Activated CD4-positive, CD25-positive, alpha-beta regulatory T cell treated with anti-CD3 and anti-CD28 coated beads, Interleukin-2, amount 50 U/mL, for 16 hours (primary cell): ENCODE measurements around the gene NCF2.
"Not testable (repeated sequence)": the region's sequence is repeated elsewhere in the genome, so short reads cannot be mapped to it uniquely, and the experiment has no call there.

Experiments
- DNase-seq: peaks from one replicate; pipeline ENCODE4 v3.0.0-alpha.2; 2020; ENCODE audit warnings: low read depth, low spot score

Gene NCF2

GRCh38 chr1:183590244-183591191 is at the start of gene NCF2:
Gene NCF2, minus strand, starts transcription at chr1:183590459. Its CDS starts 130 bp downstream, at chr1:183590329.
- DNase-seq, result no peak

DNA sequence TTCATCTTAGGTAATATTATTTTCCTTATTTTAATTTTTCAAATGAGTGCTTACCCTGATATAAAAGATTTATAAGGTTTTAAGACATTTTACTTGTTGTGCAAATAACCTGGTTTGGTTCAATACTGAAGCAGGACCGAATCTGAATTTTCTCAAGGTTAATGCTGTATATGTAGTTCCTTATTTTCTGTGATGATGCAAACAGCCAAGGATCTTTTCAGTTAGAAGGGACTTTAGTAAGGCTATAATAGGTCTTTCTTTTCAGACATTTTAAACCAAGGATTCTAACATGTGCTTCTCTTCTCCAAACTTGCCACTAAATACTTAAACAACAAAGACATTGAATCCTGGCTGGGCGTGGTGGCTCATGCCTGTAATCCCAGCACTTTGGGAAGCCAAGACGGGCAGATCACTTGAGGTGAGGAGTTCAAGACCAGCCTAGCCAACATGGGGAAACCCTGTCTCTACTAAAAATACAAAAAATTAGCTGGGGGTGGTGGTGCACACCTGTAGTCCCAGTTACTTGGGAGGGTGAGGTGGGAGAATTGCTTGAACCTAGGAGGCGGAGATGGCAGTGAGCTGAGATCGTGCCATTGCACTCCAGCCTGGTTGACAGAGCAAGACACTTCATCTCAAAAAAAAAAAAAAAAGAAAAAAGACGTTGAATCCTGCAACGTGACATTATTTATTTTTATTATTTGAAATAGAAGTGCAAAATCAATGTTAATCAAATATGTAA is 48.6 kb upstream of the NCF2 start:
- no peak for DNase-seq

- DNase-seq, result no peak
Measured at GRCh38 chr1:183636783-183637182, 46.5 kb upstream of the NCF2 start.

DNA sequence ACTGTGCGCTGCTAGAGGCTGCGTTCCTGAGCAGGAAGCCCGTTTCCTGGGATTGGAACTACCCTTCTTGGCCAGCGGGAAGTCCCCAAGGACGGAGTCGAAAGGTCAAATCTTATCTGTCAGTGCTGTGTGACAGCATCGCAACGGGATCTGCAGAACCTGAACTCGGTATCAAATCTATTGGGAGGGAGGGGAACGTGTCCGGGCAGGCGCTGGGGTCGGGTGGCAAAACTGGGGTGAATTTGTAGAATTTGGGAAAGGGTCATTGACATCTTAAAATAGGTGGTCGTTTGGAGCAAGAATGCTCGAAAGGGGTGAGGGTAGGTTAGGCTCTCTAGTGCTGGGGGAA is 46.0 kb upstream of the NCF2 start:
- DNase-seq, result no peak

- DNase-seq, result peak; percentile 85
Measured at GRCh38 chr1:183635606-183636333, 45.5 kb upstream of the NCF2 start, which contains the start of gene ARPC5. Gene ARPC5, minus strand, starts transcription at chr1:183635783. Its CDS starts 124 bp downstream, at chr1:183635659.

DNA sequence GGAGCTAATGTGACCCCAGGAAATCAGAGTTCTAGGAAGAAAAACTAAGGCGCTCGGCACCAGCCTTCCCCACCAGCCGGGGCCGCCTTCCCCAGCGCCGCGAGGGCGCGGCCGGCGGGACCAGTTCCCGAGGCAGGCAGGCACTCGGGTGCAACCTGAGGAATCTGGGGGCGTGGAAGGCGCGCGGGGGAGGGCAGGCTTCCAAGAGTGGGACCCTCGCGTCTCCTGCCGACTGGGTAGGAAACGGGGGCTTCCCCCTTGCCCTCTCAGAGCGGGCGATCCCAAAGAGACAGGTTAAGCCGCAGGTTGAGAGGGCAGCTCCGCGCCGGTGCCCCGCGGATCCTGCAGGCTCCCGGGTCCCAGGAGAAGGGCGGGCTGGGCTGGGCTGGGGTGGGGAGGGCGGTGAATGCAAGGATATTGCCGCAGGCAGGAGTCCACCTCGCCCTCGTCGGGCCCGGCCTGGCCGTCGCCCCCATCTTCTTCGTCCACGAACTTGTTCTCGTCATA is 44.9 kb upstream of the NCF2 start:
- no peak for DNase-seq

DNA sequence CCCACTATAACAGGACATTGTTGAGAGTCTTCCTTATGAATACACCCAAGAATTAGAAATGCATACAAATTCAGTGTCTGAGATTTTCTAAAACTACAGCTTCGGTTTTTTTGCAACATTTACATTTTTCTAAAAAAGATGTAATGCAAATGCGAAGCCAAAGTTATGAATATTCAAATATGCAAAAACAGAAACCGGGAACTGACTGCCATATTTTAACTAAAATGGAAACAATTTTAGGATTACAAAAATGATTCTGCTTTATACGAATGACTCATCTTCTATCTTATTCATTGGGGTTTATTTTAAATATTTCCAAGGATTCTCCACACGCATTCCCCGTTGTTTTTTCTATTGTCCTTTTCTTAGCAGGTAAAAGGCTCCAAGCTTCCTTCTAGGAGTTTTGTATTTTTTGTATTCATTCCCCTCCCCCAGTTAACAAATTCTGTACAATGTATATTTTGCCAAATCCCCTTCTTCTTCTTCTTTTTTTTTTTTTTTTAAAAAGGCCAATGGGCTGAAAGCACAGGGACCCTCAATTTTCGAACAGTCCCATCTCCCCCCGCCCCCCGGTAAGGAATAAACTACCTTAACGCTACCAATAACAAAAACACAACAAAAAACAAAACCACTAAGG is 44.3 kb upstream of the NCF2 start:
- DNase-seq, result no peak

- no peak for DNase-seq
Measured at GRCh38 chr1:183633676-183634343, 43.6 kb upstream of the NCF2 start.

DNA sequence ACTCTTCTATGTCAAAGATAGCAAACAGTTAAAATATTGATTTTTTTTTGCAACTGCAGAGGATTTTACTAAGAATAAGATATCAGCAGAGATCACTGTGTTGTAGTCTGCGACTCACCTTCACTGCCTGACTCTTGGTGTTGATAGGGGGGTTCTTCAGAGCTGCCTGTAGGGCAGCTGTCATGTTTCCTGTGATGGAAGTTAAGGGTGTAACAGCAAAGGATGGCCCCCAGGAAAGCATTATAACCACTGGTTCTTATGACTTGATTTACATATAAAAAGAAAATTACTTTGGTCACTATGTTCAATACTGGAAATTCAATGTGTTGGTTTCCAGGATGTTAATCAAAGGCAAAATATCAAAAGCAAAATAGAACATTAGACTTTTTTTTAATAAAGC is 42.7 kb upstream of the NCF2 start:
- no peak for DNase-seq

DNA sequence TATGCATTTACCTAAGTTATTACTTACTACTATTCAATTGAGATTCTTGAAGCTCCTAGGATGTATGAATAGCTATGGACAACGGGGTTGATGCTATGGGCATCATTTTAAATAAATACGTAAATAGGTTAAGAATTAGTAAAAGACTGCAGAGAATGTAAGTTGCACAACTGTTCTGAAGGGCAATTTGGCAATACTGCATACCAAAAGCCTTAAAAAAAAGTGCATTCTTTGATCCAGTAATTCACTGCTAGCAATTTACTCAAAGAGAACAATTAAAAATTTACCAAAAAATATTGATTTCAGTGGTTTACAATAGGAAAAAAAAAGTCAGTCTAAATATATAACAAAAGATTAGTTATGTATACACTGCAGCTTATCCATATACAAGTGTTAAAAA is 41.9 kb upstream of the NCF2 start:
- no peak for DNase-seq

DNA sequence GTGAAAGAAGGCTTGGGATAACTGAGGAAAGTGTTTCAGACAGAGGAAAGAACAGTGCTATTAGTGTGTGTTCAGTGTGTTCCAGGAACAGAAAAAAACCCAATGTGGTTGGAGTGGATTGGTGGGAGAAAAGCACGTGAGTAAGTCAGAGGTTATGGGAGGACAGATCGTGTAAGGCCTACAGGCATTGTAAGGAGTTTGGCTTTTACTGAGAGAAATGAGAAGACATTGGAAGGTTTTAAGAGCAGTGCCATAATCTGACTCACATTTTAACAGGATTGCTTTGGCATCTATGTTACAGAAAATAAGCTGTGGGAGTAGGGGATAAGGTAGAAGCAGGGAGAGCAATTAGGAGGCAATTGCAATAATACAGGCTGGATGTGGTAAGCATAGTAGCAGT is 40.5 kb upstream of the NCF2 start:
- DNase-seq, result no peak

- DNase-seq, result no peak
Measured at GRCh38 chr1:183628537-183628936, 38.3 kb upstream of the NCF2 start.

- DNase-seq, result not testable (repeated sequence)
Measured at GRCh38 chr1:183626236-183626635, 36.0 kb upstream of the NCF2 start.

DNA sequence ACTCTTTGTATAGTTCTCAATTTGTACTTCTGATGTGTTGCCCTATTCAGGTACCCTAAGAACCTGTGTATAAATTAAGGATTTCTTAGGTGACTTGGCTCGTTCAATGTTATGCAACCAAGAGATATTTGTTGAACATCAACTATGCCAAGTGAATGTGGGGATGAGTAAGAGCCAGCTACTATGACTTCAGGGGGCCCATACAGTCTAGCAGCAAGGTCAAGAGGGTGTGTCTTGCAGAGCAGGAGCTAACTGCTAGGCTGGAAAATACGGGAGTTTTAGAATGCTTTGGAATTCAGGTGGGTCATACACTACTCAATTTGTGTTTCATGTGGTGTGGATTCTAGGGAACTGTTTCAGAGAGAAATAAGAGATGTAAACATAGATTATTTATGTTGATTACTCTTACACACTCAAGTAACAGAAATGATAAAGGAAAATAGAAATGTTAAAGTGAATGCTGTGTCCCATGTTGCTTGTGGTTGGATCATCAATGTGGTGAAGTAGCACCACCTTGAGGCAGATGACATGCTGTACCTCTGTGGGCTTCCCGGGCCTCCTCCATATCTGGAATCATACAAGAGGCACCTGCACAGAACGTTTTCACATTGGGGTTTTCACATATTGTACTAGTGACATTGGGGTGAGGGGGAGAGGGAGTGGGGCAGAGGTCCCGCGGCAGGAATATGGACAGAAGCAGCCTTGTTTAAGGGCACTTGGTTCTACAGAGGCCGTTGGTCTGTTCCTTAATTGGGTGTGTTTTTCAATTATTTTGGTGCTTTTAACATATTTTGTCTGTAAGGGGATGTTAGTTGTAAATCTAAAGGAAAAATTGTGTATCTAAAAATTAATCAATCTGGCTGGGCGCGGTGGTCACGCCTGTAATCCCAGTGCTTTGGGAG is 32.9 kb upstream of the NCF2 start:
- peak; percentile 9 for DNase-seq

DNA sequence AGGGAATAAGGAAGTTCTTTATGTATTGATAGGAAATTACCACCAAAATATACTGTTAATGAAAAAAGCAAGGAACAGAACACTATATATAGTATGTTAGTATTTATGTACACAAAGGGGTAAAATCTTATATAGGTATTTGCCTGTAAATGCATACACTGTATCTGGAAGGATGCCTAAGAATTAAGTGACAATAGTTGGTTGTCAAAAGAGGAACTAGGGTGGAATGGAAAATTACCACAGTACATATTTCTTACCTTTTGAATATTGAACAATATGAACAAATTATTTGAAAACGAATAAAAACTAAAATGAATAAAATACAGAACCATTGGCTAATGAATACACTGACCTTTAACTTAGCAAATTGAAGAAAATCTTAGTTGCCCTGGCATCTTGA is 31.8 kb upstream of the NCF2 start:
- DNase-seq, result no peak

DNA sequence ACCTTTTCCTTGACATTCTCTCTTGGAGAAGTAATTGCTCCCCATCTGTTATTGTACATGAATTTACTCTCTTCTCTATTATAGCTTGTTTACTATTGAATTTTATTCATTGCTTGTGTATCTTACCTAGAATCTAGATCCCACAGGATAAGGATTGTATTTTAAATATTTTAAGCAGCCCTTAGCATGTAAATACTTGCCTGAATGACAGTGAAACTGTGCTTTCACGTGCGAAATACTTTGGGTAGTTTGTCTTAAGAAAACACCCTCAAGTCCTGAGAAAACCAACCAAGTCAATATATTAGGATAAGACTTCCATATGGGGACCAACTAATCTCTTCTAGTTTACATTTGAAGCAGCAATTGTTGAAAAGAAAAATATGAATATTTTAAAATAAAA is 30.1 kb upstream of the NCF2 start:
- DNase-seq, result no peak

DNA sequence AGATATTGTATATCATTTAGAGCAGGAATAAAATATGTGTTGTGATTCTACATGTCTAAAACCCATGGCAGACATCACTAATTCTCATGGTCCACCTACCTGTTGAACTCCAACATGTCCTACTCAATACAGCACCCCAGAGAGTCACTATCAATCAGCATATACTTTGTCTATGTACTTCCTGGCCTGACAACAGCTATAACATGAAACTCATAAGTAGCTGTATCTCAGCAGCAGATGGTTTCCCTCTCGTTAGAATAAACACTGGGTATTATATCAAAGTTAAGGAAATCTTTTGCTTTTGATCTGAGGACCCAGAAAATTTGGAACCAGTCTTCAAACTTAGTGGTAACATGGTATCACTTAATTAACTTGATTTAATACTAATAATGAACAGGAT is 29.5 kb upstream of the NCF2 start:
- DNase-seq, result no peak

GRCh38 chr1:183618202-183618601 is 27.9 kb upstream of the NCF2 start:
- DNase-seq, result not testable (repeated sequence)

DNA sequence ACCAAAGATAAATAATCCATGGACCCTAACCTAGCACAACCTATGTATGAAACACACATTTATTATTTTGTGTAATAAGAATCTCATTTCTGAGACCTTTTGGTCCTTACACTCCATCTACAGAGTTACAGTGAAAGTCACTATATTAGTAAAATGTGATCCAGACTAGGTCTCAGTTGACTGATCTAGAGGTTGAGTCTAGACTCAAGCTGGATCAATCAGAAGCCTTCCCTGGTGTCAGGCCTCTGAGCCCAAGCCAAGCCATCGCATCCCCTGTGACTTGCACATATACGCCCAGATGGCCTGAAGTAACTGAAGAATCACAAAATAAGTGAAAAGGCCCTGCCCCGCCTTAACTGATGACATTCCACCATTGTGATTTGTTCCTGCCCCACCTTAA is 22.7 kb upstream of the NCF2 start:
- DNase-seq, result not testable (repeated sequence)

DNA sequence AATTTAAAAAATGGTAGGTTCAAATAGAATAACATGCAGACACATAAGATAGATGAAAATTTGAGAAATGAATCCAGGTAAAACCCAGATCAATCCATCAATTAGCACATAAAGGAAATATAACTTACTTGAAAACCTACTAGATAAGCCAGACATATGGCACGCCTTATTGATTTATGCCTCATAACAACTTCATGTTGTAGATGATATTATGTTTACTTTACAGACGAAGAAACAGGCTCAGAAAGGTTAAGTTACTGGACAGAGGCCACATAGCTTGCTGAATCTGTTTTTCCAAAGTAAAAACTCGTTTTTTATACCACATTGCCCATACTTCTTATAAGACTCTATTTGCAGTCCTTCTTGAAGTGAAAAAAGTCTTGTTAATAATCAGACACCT is 22.1 kb upstream of the NCF2 start:
- DNase-seq, result no peak
